Muscle of leg (tissue), 11 donors: ENCODE data around the gene HSBP1. TPM values are rescaled to one million over a fixed set of nuclear protein-coding genes. Genes with fewer than 3 reads are reported as not detected.

Experiments used
- DNase-seq: peaks from one replicate; pipeline ENCODE4 v3.0.0; 2013
- H3K27ac ChIP-seq: one replicate; pipeline ENCODE4 v1.5.1; 2013; ENCODE audit warnings: mild to moderate bottlenecking, low read length, control low read depth
- H3K27me3 ChIP-seq: one replicate; pipeline ENCODE4 v1.6.1; 2013; ENCODE audit warnings: low read length; ENCODE audit not compliant: control insufficient read depth, insufficient read depth
- H3K36me3 ChIP-seq: one replicate; pipeline ENCODE4 v1.6.1; 2013; ENCODE audit warnings: low read length; ENCODE audit not compliant: control insufficient read depth, insufficient read depth
- H3K4me1 ChIP-seq: one replicate; pipeline ENCODE4 v1.6.1; 2013; ENCODE audit warnings: low read length; ENCODE audit not compliant: control insufficient read depth, insufficient read depth
- H3K4me3 ChIP-seq: one replicate; pipeline ENCODE4 v1.5.1; 2013; ENCODE audit warnings: low read length, control low read depth
- H3K9me3 ChIP-seq: replicated peaks from 2 replicates; pipeline ENCODE4 v1.6.1; 2013; ENCODE audit warnings: low read depth, low read length; ENCODE audit not compliant: control insufficient read depth
- WGBS: methylation state at CpG from one replicate; pipeline ENCODE4 v1.1.5; 2013; ENCODE audit warnings: missing lambda C conversion rate; ENCODE audit not compliant: insufficient coverage; 5-methylcytosine and 5-hydroxymethylcytosine counted together
- polyA plus RNA-seq, 8 donors: library from polyadenylated mRNA; unstranded; fragments of 120-200 nt; gene quantifications; one replicate each; pipeline versions ENCODE4 v1.2.1 to v1.2.3, GENCODE V29; 2013; ENCODE audit warnings: inconsistent platforms in 1 of 8, low replicate concordance in 1 of 8; ENCODE audit not compliant: insufficient read length in 8 of 8, insufficient read depth in 1 of 8
- total RNA-seq: library from RNA; stranded (reverse); fragments of 120-200 nt; gene quantifications from one replicate; pipeline ENCODE4 v1.2.4, GENCODE V29; 2013

HSBP1 gene
- total and polyA plus RNA-seq, 9 donors, result 116 to 139 (median 125) TPM

- Histone ChIP-seq H3K36me3 (no peaks in the 10 kb centered on the region), H3K9me3 (no peaks in the 10 kb centered on the region), H3K27ac (no peak overlapping the region), H3K4me3 (no peak overlapping the region), H3K27me3 (no peaks in the 10 kb centered on the region), H3K4me1 (no peaks in the 10 kb centered on the region)
- DNase-seq, result no peak
- WGBS, result no CpG with 5 or more reads among the region's 2 CpGs
Observed at GRCh38 chr16:83833921-83834320, 26.1 kb downstream of the HSBP1 start.

GRCh38 chr16:83835586-83836566 is 28.1 kb downstream of the HSBP1 start:
- no peaks in the 10 kb centered on the region for H3K9me3 ChIP-seq
- DNase-seq, result peak; percentile 38
- H3K27me3 ChIP-seq, result no peaks in the 10 kb centered on the region
- no peaks in the 10 kb centered on the region for H3K36me3 ChIP-seq
- WGBS, result 77% methylated on average over 5 of the region's 10 CpGs
- no peak overlapping the region for H3K27ac ChIP-seq
- no peak overlapping the region for H3K4me3 ChIP-seq
- no peaks in the 10 kb centered on the region for H3K4me1 ChIP-seq

DNA sequence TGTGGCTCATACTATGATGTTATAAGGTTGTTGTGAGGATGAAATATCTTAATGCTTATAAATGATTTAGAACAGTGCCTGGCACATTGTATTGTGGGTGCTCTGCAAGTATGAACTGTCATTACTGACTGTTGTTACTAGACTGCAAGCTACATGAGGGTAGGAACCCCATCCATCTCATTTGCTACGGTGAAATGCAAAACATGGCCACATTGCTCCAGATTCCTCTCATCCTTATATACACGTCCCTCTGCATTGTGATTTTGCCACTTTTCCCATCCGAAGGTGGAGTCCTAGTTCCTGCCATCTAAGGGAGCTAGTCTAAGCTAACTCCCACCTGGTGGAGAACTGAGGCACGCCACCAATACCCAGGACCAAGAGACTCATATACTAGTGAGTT is 29.8 kb downstream of the HSBP1 start:
- Histone ChIP-seq H3K36me3 (no peaks in the 10 kb centered on the region), H3K4me3 (no peak overlapping the region), H3K27me3 (no peaks in the 10 kb centered on the region), H3K27ac (no peak overlapping the region), H3K4me1 (no peaks in the 10 kb centered on the region), H3K9me3 (no peaks in the 10 kb centered on the region)
- DNase-seq, result no peak
- WGBS, result 93% methylated on average over 3 of the region's 4 CpGs

GRCh38 chr16:83838151-83838550 is 30.4 kb downstream of the HSBP1 start:
- DNase-seq, result no peak
- Histone ChIP-seq H3K36me3 (no peaks in the 10 kb centered on the region), H3K27ac (no peak overlapping the region), H3K4me1 (peaks cover 4% of the 10 kb centered on the region), H3K4me3 (no peak overlapping the region), H3K27me3 (no peaks in the 10 kb centered on the region), H3K9me3 (no peaks in the 10 kb centered on the region)
- 32% methylated on average over 4 of the region's 4 CpGs for WGBS

DNA sequence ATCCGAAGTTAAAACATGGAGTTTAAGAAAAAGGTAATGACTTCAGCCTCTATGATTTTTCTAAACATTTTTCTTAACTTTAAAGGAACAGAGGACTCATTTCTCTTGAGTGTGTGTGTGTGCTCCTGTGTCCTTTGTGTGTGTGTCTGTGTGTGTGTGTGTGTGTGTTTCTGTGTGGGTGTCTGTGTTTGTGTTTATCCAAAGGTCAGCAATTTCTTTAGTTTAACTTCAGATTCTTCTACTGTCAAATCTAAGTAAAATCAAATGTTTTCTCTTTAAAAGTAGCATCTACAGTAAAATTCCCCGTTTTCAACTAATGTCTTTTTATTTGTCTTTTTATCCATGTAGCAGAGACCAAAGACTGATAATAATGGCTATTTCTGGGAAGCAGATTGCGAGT is 31.8 kb downstream of the HSBP1 start:
- no peaks in the 10 kb centered on the region for H3K27me3 ChIP-seq
- no peak overlapping the region for H3K27ac ChIP-seq
- DNase-seq, result no peak
- H3K36me3 ChIP-seq, result no peaks in the 10 kb centered on the region
- no peak overlapping the region for H3K4me3 ChIP-seq
- no peaks in the 10 kb centered on the region for H3K9me3 ChIP-seq
- WGBS, result no CpG with 5 or more reads among the region's 3 CpGs
- peaks cover 5% of the 10 kb centered on the region for H3K4me1 ChIP-seq

DNA sequence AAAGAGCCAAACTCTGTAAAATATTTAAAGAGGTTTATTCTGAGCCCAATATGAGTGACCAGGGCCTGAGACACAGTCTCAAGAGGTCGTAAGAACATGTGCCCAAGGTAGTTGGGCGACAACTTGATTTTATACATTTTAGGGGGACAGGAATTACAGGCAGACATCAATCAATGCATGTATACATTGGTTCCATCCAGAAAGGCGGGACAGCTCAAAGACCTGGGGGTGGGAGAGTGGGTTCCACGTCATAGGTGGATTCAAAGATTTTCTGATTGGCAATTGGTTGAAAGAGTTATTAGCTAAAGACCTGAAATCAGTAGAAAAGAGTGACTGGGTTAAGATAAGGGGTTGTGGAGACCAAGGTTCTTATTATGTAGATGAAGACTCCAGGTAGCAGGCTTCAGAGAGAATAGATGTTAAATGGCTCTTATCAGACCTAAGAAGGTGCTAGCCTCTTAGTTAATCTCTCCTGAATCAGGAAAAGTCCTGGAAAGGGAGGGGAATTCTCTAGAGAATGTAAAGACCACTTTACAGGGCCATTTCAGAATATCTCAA is 32.4 kb downstream of the HSBP1 start:
- Histone ChIP-seq H3K4me3 (no peak overlapping the region), H3K27me3 (no peaks in the 10 kb centered on the region), H3K36me3 (no peaks in the 10 kb centered on the region), H3K4me1 (peaks cover 5% of the 10 kb centered on the region), H3K9me3 (no peaks in the 10 kb centered on the region), H3K27ac (no peak overlapping the region)
- 63% methylated on average over 4 of the region's 4 CpGs for WGBS
- no peak for DNase-seq

GRCh38 chr16:83842291-83842690 is 34.5 kb downstream of the HSBP1 start:
- no peak for DNase-seq
- H3K9me3 ChIP-seq, result no peaks in the 10 kb centered on the region
- no peaks in the 10 kb centered on the region for H3K36me3 ChIP-seq
- no peak overlapping the region for H3K4me3 ChIP-seq
- peaks cover 5% of the 10 kb centered on the region for H3K4me1 ChIP-seq
- H3K27ac ChIP-seq, result no peak overlapping the region
- H3K27me3 ChIP-seq, result no peaks in the 10 kb centered on the region
- no CpG with 5 or more reads among the region's 7 CpGs for WGBS

- Histone ChIP-seq H3K27me3 (no peaks in the 10 kb centered on the region), H3K27ac (no peak overlapping the region), H3K36me3 (no peaks in the 10 kb centered on the region), H3K4me1 (peaks cover 5% of the 10 kb centered on the region), H3K9me3 (no peaks in the 10 kb centered on the region), H3K4me3 (no peak overlapping the region)
- DNase-seq, result peak; percentile 38
- 43% methylated on average over 6 of the region's 9 CpGs for WGBS
Observed at GRCh38 chr16:83842756-83843507, 35.2 kb downstream of the HSBP1 start.

DNA sequence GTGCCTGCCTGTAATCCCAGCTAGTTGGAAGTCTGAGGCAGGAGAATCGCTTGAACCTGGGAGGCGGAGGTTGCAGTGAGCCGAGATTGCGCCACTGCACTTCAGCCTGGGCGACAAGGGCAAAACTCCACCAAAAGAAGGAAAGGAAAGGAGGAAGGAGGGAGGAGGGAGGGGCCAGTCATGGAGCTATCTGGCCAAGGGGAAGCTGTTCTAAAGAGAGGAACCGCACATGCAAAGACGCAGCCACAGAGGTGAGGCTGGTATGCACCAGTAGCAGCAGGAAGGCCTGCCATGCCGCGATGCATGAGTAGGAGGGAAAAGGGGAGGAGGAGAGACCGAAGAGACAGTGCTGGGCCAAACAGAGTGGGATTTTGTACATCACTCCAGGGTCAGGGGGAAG is 35.9 kb downstream of the HSBP1 start:
- no peak for DNase-seq

GRCh38 chr16:83845263-83845662 is 37.5 kb downstream of the HSBP1 start:
- 92% methylated on average over 7 of the region's 8 CpGs for WGBS
- DNase-seq, result no peak
- H3K4me3 ChIP-seq, result no peak overlapping the region
- peaks cover 10% of the 10 kb centered on the region for H3K4me1 ChIP-seq
- no peaks in the 10 kb centered on the region for H3K36me3 ChIP-seq
- H3K27me3 ChIP-seq, result no peaks in the 10 kb centered on the region
- no peak overlapping the region for H3K27ac ChIP-seq
- no peaks in the 10 kb centered on the region for H3K9me3 ChIP-seq

More for the DNA sequence above, 35.9 kb downstream of the HSBP1 start:
- no peaks in the 10 kb centered on the region for H3K9me3 ChIP-seq
- no peak overlapping the region for H3K27ac ChIP-seq
- no peak overlapping the region for H3K4me3 ChIP-seq
- no peaks in the 10 kb centered on the region for H3K36me3 ChIP-seq
- H3K27me3 ChIP-seq, result no peaks in the 10 kb centered on the region
- WGBS, result 66% methylated on average over 9 of the region's 10 CpGs
- peaks cover 5% of the 10 kb centered on the region for H3K4me1 ChIP-seq
